ENCODE measurements around the gene CCDC74B. TPM values are rescaled to one million over a fixed set of nuclear protein-coding genes. Genes with fewer than 3 reads are reported as not detected.
"Not testable (repeated sequence)": the region's sequence is repeated elsewhere in the genome, so short reads cannot be mapped to it uniquely, and the experiment has no call there.

CCDC74B gene
- polyA plus RNA-seq, 1 donor: 14.4 TPM

GRCh38 chr2:130169163-130169562 is 24.3 kb upstream of the CCDC74B start:
- not testable (repeated sequence) for DNase-seq

GRCh38 chr2:130166611-130167010 is 21.7 kb upstream of the CCDC74B start:
- DNase-seq: not testable (repeated sequence)

DNA sequence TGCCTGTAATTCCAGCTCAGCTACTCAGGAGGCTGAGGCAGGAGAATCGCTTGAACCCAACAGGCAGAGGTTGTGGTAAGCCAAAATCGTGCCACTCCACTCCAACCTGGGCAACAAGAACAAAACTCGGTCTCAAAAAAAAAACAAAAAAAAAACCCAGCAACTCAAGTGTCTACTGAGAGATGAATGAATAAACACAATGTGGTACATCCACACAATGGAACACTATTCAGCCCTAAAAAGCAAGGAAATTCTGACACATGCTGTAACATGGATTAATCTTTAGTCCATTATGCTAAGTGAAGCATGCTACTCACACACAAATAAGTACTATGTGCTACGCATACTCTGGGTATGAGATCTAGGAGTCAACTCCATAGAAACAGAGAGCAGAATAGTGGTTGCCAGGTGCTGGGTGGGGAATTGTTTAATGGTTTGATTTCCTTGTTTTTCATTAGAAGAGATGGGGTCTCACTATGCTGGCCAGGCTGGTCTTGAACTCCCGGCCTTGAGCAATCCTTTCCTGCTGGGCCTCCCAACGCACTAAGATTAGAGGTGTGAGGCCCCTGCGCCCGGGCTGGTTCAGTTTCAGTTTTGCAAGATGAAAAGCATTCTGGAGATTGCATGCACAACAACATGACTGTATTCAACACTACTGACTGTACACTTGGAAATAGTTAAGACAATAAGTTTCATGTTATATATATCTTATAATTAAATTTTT is 20.5 kb upstream of the CCDC74B start:
- DNase-seq: no peak

DNA sequence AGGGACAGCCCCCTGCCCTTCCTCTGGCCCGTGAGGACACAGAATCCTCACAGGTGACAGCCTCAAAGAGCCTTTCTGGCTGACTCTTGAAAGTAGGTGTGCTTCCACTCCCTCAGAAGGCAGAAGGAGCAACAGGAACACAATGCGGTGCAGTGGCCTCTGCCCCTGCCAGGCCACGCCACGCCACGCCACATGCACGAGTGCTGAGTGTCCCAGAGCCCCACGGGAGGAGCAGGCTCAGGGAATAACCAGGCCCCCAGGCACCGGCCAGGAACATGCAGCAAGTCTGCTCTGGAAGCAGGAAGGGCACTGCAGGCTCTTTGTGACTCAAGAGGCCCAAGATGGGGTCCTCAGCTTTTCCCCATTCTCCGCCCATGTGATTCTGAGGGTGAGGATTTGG is 18.1 kb upstream of the CCDC74B start:
- DNase-seq: no peak

DNA sequence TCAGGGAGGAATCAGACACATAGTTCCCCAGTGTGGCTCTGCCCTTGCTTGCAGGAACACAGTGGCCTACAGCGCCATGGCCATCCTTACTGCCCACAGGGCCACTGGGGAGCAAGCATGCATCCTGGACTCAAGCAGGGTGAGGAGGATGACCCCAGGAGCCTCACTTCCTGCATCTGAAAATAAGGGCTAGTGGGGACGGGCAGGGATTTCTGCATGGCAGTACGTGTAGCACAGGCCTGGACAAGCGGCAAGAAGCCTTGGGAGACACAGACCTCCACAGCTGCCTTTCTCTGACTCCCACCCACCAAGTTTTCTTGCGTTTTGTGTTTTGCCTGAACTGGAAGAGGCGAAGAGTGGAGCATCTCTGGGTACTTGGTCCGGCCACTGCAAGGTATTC is 17.6 kb upstream of the CCDC74B start:
- not testable (repeated sequence) for DNase-seq

GRCh38 chr2:130160838-130161705 is 16.2 kb upstream of the CCDC74B start:
- DNase-seq: not testable (repeated sequence)

- DNase-seq: no peak
Observed at GRCh38 chr2:130160131-130160530, 15.2 kb upstream of the CCDC74B start.

GRCh38 chr2:130159376-130159775 is 14.5 kb upstream of the CCDC74B start:
- not testable (repeated sequence) for DNase-seq

DNA sequence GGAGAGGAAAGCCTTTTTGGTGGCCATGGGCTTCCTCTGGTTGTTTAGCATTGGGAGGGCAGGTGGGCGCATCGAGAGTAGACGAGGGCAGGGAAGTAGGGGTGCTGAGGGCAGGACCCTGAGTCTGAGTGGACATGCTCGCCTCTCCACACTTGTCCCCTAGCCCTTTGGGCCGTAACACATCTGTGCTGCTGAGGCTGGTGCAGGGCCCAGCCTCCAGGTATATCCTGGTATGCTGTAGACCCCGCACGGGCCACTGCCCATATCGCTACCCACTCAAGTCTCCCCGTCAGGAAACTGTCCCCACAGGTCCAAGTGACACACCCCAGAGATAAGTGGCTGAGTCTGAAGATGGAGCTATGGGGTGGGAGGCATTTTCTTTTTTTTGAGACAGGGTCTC is 13.7 kb upstream of the CCDC74B start:
- DNase-seq: no peak

- not testable (repeated sequence) for DNase-seq
Observed at GRCh38 chr2:130157825-130158514, 13.1 kb upstream of the CCDC74B start.

DNA sequence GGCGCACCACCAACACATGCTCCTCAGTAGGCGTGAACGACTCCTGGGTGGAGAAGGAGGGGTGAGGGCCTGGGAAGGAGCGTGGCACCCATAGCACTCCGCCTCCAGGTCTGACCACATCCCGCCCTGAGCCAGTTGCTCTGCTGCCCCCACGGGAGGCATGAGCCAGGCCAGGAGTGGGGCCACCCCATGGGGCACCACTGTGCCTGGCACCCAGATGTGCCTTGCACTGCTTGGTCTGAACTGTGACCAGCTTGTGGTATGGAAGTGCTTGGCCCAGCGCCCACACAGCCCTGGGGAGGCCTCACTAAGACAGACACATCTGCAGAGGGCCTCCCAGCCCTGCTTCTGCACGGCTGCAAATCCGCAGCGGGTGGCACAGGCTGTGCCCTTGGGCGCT is 12.4 kb upstream of the CCDC74B start:
- DNase-seq: not testable (repeated sequence)

DNA sequence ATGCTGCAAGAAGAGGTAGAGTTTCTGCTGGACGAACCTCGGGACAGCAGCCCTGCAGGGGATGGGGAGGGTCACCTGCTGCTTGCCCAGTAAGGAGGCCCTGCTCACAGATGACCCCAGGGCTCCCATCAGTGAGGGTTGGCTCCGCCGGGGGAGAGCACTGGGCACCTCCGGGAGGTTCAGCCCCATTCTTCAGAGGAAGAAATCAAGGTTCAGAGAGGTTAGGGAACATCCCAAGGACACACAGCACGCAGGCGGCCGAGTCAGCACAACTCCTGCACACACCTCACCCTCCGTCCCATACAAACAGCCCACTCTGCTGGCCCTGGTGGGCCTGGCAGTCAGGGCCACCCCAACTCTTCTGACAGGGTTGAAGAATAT is 11.7 kb upstream of the CCDC74B start:
- no peak for DNase-seq

DNA sequence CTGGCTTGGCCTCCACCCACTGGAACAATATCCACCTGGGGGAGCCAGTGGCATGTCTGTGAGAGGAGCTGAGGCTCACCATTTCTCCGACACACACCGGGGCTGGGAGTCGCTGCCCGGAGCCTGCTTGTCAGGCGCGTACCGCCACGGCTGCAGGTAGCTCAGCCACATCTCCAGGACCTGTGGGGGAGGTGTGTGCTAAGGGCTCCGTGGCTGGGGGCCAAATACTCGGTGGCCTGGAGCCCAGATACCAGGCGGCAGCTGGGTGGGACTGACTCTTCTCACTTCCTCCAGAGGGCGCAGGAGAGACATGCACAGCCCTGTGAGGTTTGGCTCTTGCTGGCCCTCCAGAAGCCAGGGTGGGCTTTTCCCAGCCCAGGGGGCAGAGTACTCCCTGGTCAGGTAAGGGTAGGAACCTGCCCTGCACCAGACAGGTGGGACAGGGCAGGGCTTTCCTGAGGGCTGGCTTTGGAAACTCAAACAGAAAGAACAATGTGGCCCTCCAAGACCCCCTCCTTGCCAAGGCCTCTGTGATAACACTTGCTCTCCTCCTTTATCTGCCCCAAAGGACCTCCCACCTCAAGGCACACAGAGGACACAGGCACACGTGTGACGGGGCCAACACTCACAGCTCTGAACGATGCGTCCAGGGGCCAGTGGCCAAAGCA is 11.2 kb upstream of the CCDC74B start:
- not testable (repeated sequence) for DNase-seq

GRCh38 chr2:130154773-130155765 is 10.2 kb upstream of the CCDC74B start:
- DNase-seq: no peak

DNA sequence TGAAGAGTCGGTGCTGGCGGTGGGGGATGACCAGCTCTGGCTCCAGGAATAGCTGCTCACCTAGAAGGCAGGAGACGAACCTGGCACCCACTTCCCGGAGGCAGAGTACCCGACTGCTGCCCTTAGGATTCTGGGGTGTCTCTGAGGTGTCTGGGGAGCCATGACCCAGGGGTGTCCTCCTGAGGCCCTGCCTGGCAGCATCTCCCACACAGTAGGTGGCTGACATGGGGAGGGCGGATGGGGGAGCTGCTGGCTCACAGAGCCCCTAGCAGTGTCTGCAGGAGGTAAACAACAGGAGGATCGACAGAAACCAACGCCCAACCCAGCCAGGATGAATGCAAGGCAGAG is 9.5 kb upstream of the CCDC74B start:
- not testable (repeated sequence) for DNase-seq

DNA sequence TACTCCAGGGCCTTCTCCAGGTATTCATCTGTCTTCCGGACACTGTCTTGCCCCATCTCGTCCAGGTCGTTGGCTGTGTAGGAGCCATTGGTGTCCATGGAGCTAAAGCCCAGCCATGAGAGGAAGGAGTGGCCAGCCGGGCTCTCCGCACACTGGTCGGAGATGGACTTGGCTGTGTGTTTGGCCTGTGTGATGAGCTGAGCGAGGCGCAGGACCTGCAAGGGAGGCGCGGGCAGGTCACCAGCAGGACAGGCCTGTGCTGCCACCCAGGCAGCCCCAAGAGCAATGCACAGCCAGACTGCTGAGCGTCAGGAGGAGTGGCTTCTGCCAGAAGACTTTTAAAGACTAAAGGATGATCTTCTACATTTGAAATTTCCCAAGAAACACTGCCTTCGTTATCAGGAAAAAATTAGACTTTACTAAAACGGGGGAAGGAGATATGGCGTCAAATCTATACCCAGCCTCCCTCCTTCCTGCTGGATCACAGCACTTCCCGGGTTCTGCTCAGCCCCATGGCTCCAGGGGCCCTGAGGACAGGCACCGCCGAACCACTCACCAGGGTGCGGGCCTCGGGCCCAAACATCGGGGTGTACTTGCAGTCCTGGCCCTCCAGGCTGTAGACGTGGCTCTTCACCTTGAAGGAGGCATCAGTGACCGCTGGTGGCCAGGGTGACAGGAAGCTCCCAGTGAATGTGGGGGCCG is 9.0 kb upstream of the CCDC74B start:
- not testable (repeated sequence) for DNase-seq

DNA sequence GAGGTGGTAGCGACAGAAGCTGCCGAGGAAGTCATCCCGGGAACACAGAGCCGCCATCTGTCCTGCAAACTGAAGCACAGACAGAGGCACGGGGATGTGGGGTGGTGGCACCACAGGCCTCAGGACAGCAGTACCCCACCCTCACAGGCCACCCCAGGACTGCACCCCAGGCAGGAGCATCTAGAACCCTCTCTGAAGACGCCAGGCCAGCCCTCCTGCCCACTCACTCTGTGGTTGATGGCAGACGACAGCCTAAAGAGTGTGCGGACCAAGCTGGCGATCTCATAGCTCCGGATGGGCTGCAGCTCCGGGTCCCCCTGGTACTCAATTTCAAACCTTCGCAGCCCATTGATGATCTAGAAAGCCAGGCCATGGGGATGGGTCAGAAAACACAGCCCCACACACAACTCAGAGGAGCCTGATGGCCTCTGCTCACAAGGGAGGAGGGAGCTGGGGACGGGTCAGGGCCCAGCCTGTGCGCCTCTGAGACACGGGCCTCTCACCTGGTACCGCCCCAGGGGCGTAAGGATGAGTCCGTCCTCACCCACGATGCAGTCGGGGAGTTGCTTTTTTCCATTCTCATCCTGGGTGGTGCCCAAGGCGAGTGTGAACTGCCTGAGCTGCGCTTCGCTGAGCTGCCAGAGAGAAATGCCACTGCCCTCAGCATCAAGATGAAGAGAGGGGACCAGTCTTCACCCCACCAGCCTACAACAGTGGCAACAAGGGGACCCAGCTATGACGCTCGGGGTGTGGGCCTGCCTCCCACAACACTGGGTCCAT is 8.1 kb upstream of the CCDC74B start:
- DNase-seq: no peak

- not testable (repeated sequence) for DNase-seq
Observed at GRCh38 chr2:130152136-130152815, 7.4 kb upstream of the CCDC74B start.

GRCh38 chr2:130151145-130151512 is 6.2 kb upstream of the CCDC74B start:
- not testable (repeated sequence) for DNase-seq

Data from left kidney (tissue), 2 donors.